Measurements from ENCODE around the gene VCPKMT.
"Not testable (repeated sequence)": the region's sequence is repeated elsewhere in the genome, so short reads cannot be mapped to it uniquely, and the experiment has no call there.

VCPKMT gene

GRCh38 chr14:50091240-50091913, 25.0 kb downstream of the VCPKMT start:
- no peak for DNase-seq

- DNase-seq = peak; percentile 63
These were observed 27.2 kb downstream of the VCPKMT start for GRCh38 chr14:50089208-50089607.

DNA sequence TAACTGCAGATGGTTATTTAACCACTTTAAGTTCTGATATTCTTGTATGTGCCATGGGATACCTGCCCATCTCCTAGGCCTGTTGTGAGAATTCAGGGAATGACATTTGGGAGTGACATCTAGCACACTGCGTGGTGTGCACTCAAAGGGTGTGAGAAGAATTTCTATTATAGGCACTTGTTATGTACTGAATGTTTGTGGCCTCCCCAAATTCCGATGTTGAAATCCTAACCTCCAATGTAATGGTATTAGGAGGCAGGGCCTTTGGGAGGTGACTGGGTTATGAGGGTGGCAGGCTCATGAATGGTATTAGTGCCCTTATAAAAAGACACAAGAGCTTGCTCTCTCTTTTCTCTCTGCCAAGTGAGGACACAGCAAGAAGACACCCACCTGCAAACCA, 27.6 kb downstream of the VCPKMT start:
- DNase-seq = no peak

- DNase-seq = no peak
These were observed 28.3 kb downstream of the VCPKMT start for GRCh38 chr14:50088117-50088515.

- no peak for DNase-seq
These were observed 28.8 kb downstream of the VCPKMT start for GRCh38 chr14:50087341-50088116.

DNA sequence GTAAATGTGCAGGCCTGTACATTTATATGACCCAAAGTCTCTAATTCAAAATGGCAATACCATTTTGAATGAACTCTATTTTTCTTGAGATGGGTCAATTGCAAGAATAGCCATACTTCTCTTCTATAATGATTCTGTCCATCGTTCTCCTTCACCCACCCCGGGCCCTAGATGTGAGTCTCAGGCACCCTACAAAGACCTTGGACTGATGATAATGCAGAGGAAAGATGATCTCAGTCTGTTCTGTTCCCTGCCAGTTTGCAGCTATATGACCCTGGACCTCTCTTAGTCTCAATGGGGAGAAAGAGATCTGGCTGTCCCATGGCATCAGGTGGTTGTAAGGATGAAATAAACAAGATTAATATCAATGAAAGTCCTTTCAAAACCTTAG, 30.1 kb downstream of the VCPKMT start:
- no peak for DNase-seq

DNA sequence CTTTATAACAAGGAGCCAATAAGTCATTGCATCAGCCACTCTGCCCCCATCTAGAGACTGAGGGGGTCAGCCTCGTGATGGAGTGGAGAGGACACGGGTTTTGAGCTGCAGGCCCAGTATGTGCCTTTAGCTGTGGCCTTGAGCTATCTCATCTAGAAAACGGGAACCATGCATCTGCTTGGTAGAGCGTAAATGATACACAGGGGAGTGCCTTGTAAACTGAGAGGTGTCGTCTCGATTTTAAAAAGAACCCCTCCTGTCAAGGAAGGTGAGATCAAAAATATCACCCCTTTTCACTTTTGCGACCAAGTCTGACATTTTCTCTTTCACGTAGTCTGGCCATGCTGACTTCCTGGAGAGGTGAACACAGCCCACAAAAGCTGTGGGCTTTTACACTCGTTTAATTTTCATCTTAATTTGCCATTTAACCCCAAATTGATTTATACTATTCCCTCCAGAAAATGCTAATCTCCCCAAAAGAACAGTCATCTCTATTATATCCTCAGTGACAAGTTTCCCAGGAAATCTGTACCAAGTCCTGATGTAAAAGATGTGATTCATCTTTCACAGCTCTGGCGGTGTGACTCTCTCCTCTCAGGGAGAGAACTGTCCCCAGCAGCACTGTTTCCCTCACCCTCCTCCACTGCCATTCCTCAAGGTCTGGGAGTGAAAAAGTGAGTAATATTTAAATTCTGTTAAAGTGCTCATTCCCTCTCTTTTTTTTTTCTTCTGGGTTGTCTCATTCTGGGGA, 30.6 kb downstream of the VCPKMT start:
- DNase-seq = peak; percentile 28

DNA sequence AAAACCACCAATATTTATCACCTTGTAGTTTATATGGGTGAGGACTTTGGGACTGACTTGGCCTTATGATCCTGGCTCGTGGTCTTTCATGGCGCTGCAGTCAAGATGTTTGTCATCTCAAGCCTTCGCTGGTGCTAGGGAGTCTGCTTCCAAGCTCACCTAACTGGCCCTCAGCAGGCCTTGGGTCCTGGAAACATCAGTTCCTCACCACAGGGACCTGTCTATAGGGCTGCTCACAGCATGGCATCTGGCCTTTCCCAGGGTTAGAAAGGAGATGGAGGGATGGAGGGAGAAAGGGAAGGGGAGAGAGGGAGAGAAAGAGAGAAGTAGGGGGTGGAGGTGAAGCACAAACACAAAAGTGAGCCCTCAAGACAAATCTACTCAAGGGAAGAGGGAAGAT, 31.7 kb downstream of the VCPKMT start:
- no peak for DNase-seq

DNA sequence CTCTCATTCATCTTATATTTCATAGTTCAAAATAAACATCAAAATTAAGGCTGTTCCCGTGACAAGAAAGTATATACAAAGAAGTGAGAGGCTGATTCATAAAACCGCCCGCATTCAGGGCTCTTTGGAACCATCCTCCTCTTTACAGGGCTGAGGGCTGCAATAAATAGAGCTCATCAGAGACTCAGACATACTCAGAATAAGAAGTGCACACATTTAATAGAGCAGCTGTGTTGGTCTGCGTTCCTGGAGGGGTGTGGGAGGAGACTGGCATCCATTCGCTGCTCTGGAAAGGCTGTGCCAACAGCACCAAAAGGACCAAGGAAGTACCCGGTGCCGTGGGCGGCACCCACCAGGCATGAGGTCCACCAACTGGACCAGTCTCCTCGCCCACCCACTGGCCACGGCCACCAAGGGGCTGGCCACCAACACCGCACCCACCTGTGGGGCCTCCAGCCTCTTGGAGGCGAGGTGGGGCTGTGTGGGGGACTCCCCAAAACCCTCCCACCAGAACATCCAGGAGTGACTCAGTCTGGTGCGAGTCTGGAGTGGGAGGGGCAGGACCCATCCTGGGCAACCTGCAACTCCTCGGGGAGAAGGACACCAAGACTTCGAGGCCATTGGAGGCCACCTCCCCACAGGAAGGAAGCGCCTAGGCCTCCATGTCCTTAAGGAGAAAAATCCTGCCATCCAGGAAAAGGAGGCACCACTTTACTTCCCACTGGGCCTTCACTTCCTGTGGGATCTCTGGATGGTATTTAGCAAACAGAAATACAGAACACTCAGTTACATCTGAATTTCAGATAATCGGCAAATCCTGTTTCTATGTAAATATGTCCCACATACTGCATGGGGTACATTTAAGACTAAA, 32.7 kb downstream of the VCPKMT start:
- DNase-seq = peak; percentile 67

GRCh38 chr14:50082784-50083466, 33.4 kb downstream of the VCPKMT start:
- DNase-seq = peak; percentile 82

DNA sequence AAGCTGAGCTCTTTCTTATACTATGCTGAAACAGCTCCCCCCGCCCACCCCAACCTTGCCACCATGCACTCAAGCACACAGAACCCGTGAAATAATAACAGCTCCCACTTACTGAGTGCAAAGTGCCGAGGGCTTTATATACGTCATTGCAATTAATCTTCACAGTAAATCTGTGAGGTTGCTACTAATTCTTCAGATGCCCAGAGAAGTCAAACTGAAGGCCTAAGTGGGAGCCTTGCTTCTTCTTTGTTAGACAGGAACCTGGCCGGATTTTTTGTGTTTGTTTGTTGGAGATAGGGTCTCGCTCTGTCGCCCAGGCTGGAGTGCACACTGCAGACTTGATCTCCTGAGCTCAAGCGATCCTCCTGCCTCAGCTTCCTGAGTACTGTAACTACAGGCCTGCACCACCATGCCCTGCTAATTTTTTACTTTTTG, 34.0 kb downstream of the VCPKMT start:
- peak; percentile 56 for DNase-seq

DNA sequence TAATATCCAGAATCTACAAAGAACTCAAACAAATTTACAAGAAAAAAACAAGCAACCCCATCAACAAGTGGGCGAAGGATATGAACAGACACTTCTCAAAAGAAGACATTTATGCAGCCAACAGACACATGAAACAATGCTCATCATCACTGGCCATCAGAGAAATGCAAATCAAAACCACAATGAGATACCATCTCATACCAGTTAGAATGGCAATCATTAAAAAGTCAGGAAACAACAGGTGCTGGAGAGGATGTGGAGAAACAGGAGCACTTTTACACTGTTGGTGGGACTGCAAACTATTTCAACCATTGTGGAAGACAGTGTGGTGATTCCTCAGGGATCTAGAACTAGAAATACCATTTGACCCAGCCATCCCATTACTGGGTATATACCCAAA, 37.3 kb downstream of the VCPKMT start:
- DNase-seq = not testable (repeated sequence)

DNA sequence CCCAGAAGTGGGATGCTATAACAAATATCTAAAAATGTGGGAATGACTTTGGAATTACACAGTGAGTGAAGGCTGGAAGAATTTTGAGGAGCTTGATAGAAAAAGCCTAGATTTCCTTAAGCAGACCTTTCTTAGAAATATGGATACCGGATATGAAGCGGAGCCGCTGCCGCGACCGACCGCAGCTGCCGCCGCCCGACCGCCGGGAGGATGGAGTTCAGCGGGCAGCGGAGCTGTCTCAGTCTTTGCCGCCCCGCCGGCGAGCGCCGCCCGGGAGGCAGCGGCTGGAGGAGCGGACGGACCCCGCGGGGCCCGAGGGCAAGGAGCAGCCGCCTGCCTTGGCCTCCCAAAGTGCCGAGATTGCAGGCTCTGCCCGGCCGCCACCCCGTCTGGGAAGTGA, 42.7 kb downstream of the VCPKMT start:
- not testable (repeated sequence) for DNase-seq

DNA sequence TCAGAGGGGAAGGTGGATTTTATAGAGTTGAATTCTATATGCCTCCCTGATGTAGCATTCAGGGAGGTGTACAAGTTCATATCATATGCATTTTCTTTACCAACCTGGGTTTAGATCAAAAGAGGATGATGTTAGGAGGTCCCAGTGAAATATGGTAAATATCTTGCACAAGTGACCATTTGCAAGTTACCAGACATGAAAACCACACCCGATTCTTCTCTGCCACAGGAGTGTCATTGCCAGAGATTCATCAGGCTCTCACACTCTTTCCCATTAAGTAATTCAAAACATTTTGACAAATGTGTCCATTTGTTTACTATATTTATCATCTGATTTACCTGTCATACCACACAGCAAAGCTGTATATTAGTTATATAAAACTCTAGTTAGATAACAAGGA, 44.0 kb downstream of the VCPKMT start:
- no peak for DNase-seq

DNA sequence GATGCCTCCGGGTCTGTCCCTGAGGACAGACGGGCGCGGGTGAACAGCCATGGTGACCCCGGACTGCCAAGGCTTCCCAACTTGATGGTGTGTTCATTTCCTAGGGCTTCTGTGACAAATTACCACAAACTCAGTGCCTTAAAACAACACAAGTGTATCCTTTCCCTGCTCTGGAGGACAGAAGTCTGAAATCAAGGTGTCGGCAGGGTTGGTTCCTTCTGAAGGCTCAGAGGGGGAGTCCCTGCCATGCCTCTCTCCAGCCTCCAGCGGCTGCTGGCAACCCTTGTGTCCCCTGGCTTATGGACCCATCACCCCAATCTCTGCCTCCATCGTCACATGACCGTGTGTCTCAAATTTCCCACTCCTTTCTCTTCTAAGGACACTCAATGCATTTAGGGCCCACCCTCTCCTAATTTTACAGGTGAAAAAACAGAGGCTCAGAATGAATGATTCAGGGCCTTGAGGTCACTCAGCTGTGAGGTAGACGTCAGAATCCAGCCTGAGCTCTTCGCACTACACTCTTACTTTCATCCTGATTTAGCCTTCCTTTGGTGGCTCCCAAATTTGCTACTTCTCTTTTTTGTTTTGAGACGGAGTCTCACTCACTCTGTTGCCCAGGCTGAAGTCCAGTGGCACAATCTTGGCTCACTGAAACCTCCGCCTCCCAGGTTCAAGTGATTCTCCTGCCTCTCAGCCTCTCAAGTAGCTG, 45.4 kb downstream of the VCPKMT start:
- DNase-seq = no peak

- DNase-seq = no peak
These were observed 46.1 kb downstream of the VCPKMT start for GRCh38 chr14:50070230-50070629.

- no peak for DNase-seq
These were observed 47.0 kb downstream of the VCPKMT start for GRCh38 chr14:50069325-50069724.

DNA sequence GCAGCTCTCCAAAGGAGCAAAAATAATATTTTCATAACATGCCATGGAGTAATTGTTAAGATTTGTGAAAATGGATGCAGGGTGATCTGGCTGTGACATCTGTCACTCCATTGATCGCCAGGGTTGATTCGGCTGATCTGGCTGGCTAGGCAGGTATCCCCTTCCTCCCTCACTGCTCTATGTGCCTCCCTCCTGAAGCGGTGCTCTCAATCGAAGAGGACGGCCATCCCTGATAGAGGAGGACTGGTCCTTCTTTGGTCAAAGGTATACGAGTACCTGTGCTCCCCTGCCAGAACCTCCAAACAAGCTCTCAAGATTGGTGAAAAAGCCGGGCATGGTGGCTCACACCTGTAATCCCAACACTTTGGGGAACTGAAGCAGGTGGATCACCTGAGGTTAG, 47.9 kb downstream of the VCPKMT start:
- no peak for DNase-seq

- DNase-seq = no peak
These were observed 48.5 kb downstream of the VCPKMT start for GRCh38 chr14:50067723-50068495.

DNA sequence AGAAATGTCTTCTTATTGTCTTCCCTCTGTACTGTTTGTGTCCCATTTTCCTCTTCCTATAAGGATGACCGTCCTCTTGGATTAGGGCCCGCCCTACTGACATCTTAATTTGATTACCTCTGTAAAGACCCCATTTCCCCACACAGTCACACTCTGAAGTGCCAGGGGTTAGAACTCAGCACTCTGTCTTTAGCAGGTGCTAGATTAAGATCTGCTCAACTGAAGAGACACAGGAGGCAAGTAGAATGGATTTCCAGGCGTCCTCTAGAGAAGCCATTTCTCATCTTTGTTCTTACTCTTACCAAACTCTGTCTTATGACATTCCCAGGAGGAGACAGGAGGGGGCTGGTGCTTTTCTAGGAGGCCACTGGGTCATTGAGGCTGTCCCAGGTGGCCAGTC, 50.8 kb downstream of the VCPKMT start:
- no peak for DNase-seq

GRCh38 chr14:50064993-50065392, 51.4 kb downstream of the VCPKMT start:
- DNase-seq = peak; percentile 75
